ENCODE measurements around the gene SCT. TPM values are rescaled to one million over a fixed set of nuclear protein-coding genes. Genes with fewer than 3 reads are reported as not detected.

The SCT gene
- total and polyA plus RNA-seq, 2 donors (not counting 3 experiments of a cell fraction or from before 2014, with no cell fraction given): not detected

DNA sequence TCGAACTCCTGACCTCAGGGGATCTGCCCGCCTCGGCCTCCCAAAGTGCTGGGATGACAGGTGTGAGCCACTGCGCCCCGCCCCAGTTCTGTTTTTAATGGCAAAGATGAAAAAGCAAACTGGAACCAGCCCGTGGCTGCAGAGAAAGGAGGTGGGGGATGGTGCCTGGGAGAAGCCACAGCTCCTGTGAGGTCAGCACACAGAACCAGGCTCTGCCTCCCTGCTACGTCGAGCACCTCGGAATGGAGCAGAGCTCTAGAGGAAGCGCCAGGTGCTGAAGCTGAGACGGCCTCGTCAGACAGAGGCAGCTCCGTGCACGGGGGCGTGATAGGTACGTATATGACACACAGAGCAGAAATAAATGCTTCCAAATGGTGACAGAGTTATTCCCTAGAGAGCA is 18.6 kb upstream of the SCT start:
- peaks cover 0 to 16% of the 10 kb centered on the region in 2 experiments for H3K36me3 ChIP-seq (ENCODE audit: control insufficient read depth in 2 of 2, extremely low read depth in 1 of 2, insufficient read depth in 2 of 2, low read length in 2 of 2)
- H4K20me1 ChIP-seq (replicated peaks; ENCODE audit: control insufficient read depth, extremely low read depth, insufficient read depth, low read length): no peaks in the 10 kb centered on the region
- ChIA-PET POLR2A (no interaction called here), CTCF (interaction anchor here (1.1 to 1.6 kb wide), 2 partner anchors 11 to 28 kb away, joined by 3 read pairs; no protein-coding TSS in a partner anchor)
- no peaks in the 10 kb centered on the region for H3K4me1 ChIP-seq (ENCODE audit: control insufficient read depth, extremely low read depth, insufficient read depth, low read length)
- H2AFZ ChIP-seq (ENCODE audit: low read depth, low read length): no peak overlapping the region
- dilution Hi-C loops (cut with MboI; ENCODE audit: extremely low pct_ligation_motif_present, low sequenced_read_pairs): no loop called here
- H3K27me3 ChIP-seq (ENCODE audit: control insufficient read depth in 2 of 2, insufficient read depth in 2 of 2, low read length in 2 of 2): peaks cover under 1 to 4% of the 10 kb centered on the region in 2 experiments
- H3K9me1 ChIP-seq (replicated peaks; ENCODE audit: control insufficient read depth, extremely low read depth, insufficient read depth, low read length): no peaks in the 10 kb centered on the region
- intact Hi-C loops (cut with micrococcal nuclease): no loop called here
- no peaks in the 10 kb centered on the region for H3K79me2 ChIP-seq (ENCODE audit: control insufficient read depth, insufficient read depth, low read length)
- DNase-seq (ENCODE audit: low read depth, low spot score) (no peak), FAIRE-seq (no peak)
- H3K9me3 ChIP-seq (replicated peaks; ENCODE audit: control insufficient read depth, insufficient read depth, low read length): no peaks in the 10 kb centered on the region
- BruUV-seq (replicated peaks): no TSS peak
- no peak overlapping the region for H3K4me3 ChIP-seq (replicated peaks in 1 of 3; ENCODE audit: insufficient read depth in 1 of 3, low read depth in 1 of 3, low read length in 3 of 3)
- no peak overlapping the region for H3K9ac ChIP-seq (replicated peaks; ENCODE audit: extremely low read depth, insufficient read depth, low read length)
- H3K4me2 ChIP-seq (ENCODE audit: insufficient read depth, low read length): no peak overlapping the region
- TF ChIP-seq POLR2AphosphoS5 (IDR thresholded peaks at IDR 0.05; ENCODE audit: insufficient read depth, low read depth, low read length): no peak
- TF ChIP-seq FOS (IDR thresholded peaks at IDR 0.05; ENCODE audit: borderline replicate concordance, insufficient read depth, low read length): no peak
- no peak for TF ChIP-seq GATA2 (IDR thresholded peaks at IDR 0.05; ENCODE audit: insufficient read depth, insufficient read length, low read depth, low read length)
- TF ChIP-seq POLR2A (IDR thresholded peaks at IDR 0.05; ENCODE audit: low read depth, low read length): no peak
- TF ChIP-seq JUN (IDR thresholded peaks at IDR 0.05; ENCODE audit: borderline replicate concordance, insufficient read depth, insufficient read length, low read depth): no peak
- no peak for TF ChIP-seq MYC (IDR thresholded peaks at IDR 0.05; ENCODE audit: low read depth, low read length)
- TF ChIP-seq EZH2 (IDR thresholded peaks at IDR 0.05; ENCODE audit: borderline replicate concordance, low read depth, low read length, severe bottlenecking): no peak
- no peak overlapping the region for H3K27ac ChIP-seq (ENCODE audit: insufficient read depth, low read depth, low read length)

- ChIA-PET POLR2A (no interaction called here), CTCF (no interaction called here)
- dilution Hi-C loops (cut with MboI; ENCODE audit: extremely low pct_ligation_motif_present, low sequenced_read_pairs): no loop called here
Measured at GRCh38 chr11:643849-644738, 17.1 kb upstream of the SCT start.

More at GRCh38 chr11:643849-644738, 17.1 kb upstream of the SCT start:
- Histone ChIP-seq H3K9ac (replicated peaks; ENCODE audit: extremely low read depth, insufficient read depth, low read length) (no peak overlapping the region), H3K4me1 (ENCODE audit: control insufficient read depth, extremely low read depth, insufficient read depth, low read length) (no peaks in the 10 kb centered on the region), H3K9me1 (replicated peaks; ENCODE audit: control insufficient read depth, extremely low read depth, insufficient read depth, low read length) (no peaks in the 10 kb centered on the region), H3K27ac (ENCODE audit: insufficient read depth, low read depth, low read length) (no peak overlapping the region), H3K36me3 (ENCODE audit: control insufficient read depth in 2 of 2, extremely low read depth in 1 of 2, insufficient read depth in 2 of 2, low read length in 2 of 2) (peaks cover 0 to 12% of the 10 kb centered on the region in 2 experiments), H4K20me1 (replicated peaks; ENCODE audit: control insufficient read depth, extremely low read depth, insufficient read depth, low read length) (no peaks in the 10 kb centered on the region), H3K4me3 (replicated peaks in 1 of 3; ENCODE audit: insufficient read depth in 1 of 3, low read depth in 1 of 3, low read length in 3 of 3) (no peak overlapping the region), H2AFZ (ENCODE audit: low read depth, low read length) (no peak overlapping the region), H3K27me3 (ENCODE audit: control insufficient read depth in 2 of 2, insufficient read depth in 2 of 2, low read length in 2 of 2) (peaks cover 5 to 13% of the 10 kb centered on the region in 2 experiments), H3K4me2 (ENCODE audit: insufficient read depth, low read length) (no peak overlapping the region), H3K9me3 (replicated peaks; ENCODE audit: control insufficient read depth, insufficient read depth, low read length) (no peaks in the 10 kb centered on the region), H3K79me2 (ENCODE audit: control insufficient read depth, insufficient read depth, low read length) (no peaks in the 10 kb centered on the region)
- no peak for TF ChIP-seq POLR2AphosphoS5 (IDR thresholded peaks at IDR 0.05; ENCODE audit: insufficient read depth, low read depth, low read length)
- no peak for TF ChIP-seq JUN (IDR thresholded peaks at IDR 0.05; ENCODE audit: borderline replicate concordance, insufficient read depth, insufficient read length, low read depth)
- TF ChIP-seq FOS (IDR thresholded peaks at IDR 0.05; ENCODE audit: borderline replicate concordance, insufficient read depth, low read length): no peak
- no peak for TF ChIP-seq EZH2 (IDR thresholded peaks at IDR 0.05; ENCODE audit: borderline replicate concordance, low read depth, low read length, severe bottlenecking)
- TF ChIP-seq, protein P1, sequence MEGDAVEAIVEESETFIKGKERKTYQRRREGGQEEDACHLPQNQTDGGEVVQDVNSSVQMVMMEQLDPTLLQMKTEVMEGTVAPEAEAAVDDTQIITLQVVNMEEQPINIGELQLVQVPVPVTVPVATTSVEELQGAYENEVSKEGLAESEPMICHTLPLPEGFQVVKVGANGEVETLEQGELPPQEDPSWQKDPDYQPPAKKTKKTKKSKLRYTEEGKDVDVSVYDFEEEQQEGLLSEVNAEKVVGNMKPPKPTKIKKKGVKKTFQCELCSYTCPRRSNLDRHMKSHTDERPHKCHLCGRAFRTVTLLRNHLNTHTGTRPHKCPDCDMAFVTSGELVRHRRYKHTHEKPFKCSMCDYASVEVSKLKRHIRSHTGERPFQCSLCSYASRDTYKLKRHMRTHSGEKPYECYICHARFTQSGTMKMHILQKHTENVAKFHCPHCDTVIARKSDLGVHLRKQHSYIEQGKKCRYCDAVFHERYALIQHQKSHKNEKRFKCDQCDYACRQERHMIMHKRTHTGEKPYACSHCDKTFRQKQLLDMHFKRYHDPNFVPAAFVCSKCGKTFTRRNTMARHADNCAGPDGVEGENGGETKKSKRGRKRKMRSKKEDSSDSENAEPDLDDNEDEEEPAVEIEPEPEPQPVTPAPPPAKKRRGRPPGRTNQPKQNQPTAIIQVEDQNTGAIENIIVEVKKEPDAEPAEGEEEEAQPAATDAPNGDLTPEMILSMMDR (IDR thresholded peaks at IDR 0.05; ENCODE audit: extremely low read depth in 1 of 2, insufficient read depth in 1 of 2, low read depth in 1 of 2, low read length in 2 of 2): no peak
- no peak for TF ChIP-seq POLR2A (IDR thresholded peaks at IDR 0.05; ENCODE audit: low read depth, low read length)
- TF ChIP-seq MYC (IDR thresholded peaks at IDR 0.05; ENCODE audit: low read depth, low read length): no peak
- no peak for TF ChIP-seq GATA2 (IDR thresholded peaks at IDR 0.05; ENCODE audit: insufficient read depth, insufficient read length, low read depth, low read length)
- TF ChIP-seq MAX (IDR thresholded peaks at IDR 0.05; ENCODE audit: insufficient read depth, insufficient read length): no peak
- BruUV-seq (replicated peaks): no TSS peak
- DNase-seq (ENCODE audit: low read depth, low spot score) (no peak), FAIRE-seq (no peak)
- intact Hi-C loops (cut with micrococcal nuclease): no loop called here

All from endothelial cell of umbilical vein (primary cell).